ENCODE data around the gene HEATR5A. TPM values are rescaled to one million over a fixed set of nuclear protein-coding genes. Genes with fewer than 3 reads are reported as not detected.
"Not testable (repeated sequence)": the region's sequence is repeated elsewhere in the genome, so short reads cannot be mapped to it uniquely, and the experiment has no call there.

HEATR5A gene
- total RNA-seq, 1 donor from 2014 or later, result 12.3 TPM

GRCh38 chr14:31391977-31392503 lies 28.3 kb downstream of the HEATR5A start:
- intact Hi-C loops (cut with micrococcal nuclease), result no loop called here

GRCh38 chr14:31391473-31391872 lies 28.9 kb downstream of the HEATR5A start:
- intact Hi-C loops (cut with micrococcal nuclease), result no loop called here

GRCh38 chr14:31389946-31390345 lies 30.4 kb downstream of the HEATR5A start:
- intact Hi-C loops (cut with micrococcal nuclease), result loop anchor here (1.0 kb wide), 2 partner anchors 10 to 30 kb away; partner anchors contain the start of gene HEATR5A

- intact Hi-C loops (cut with micrococcal nuclease), result loop anchor here (1.0 kb wide), 1 partner anchor 11 kb away; no protein-coding TSS in a partner anchor
These were observed 31.5 kb downstream of the HEATR5A start for GRCh38 chr14:31388687-31389413.

- intact Hi-C loops (cut with micrococcal nuclease), result no loop called here
These were observed 33.3 kb downstream of the HEATR5A start for GRCh38 chr14:31387091-31387490.

- intact Hi-C loops (cut with micrococcal nuclease), result no loop called here
These were observed 34.1 kb downstream of the HEATR5A start for GRCh38 chr14:31386271-31386670.

GRCh38 chr14:31382221-31382620 lies 38.1 kb downstream of the HEATR5A start:
- intact Hi-C loops (cut with micrococcal nuclease), result no loop called here

- intact Hi-C loops (cut with micrococcal nuclease), result no loop called here
These were observed 40.2 kb downstream of the HEATR5A start for GRCh38 chr14:31380106-31380505.

- intact Hi-C loops (cut with micrococcal nuclease), result loop anchor here (5.0 kb wide), 1 partner anchor 183 kb away; the partner anchor contains the start of gene NUBPL
These were observed 41.0 kb downstream of the HEATR5A start for GRCh38 chr14:31379125-31379947.

GRCh38 chr14:31377433-31377832 lies 42.9 kb downstream of the HEATR5A start:
- intact Hi-C loops (cut with micrococcal nuclease), result loop anchor here (5.0 kb wide), 1 partner anchor 185 kb away; the partner anchor contains the start of gene NUBPL

- intact Hi-C loops (cut with micrococcal nuclease), result no loop called here
These were observed 48.7 kb downstream of the HEATR5A start for GRCh38 chr14:31371646-31372045.

- intact Hi-C loops (cut with micrococcal nuclease), result no loop called here
These were observed 56.8 kb downstream of the HEATR5A start for GRCh38 chr14:31363331-31364073.

- intact Hi-C loops (cut with micrococcal nuclease), result no loop called here
These were observed 57.6 kb downstream of the HEATR5A start for GRCh38 chr14:31362746-31363145.

GRCh38 chr14:31361761-31362160 lies 58.6 kb downstream of the HEATR5A start:
- intact Hi-C loops (cut with micrococcal nuclease), result not testable (repeated sequence)

- intact Hi-C loops (cut with micrococcal nuclease), result no loop called here
These were observed 59.3 kb downstream of the HEATR5A start for GRCh38 chr14:31360919-31361662.

- intact Hi-C loops (cut with micrococcal nuclease), result loop anchor here (2.0 to 10.0 kb wide), 2 partner anchors 332 to 732 kb away; partner anchors contain the start of genes AP4S1 and SCFD1
These were observed 63.1 kb downstream of the HEATR5A start for GRCh38 chr14:31357279-31357678.

- intact Hi-C loops (cut with micrococcal nuclease), result no loop called here
These were observed 74.3 kb downstream of the HEATR5A start for GRCh38 chr14:31346097-31346496.

- intact Hi-C loops (cut with micrococcal nuclease), result no loop called here
These were observed 79.1 kb downstream of the HEATR5A start for GRCh38 chr14:31341280-31341679.

GRCh38 chr14:31340297-31341063 lies 79.9 kb downstream of the HEATR5A start:
- intact Hi-C loops (cut with micrococcal nuclease), result no loop called here

GRCh38 chr14:31339743-31340142 lies 80.6 kb downstream of the HEATR5A start:
- intact Hi-C loops (cut with micrococcal nuclease), result no loop called here

All from T-helper 1 cell treated with Interleukin-12 subunit alpha and Interleukin-12 subunit beta and Interleukin-4 antibody, amounts not matched to agents 30 ng/mL and 1 ng/mL, for 36 hours (primary cell).